Gastroesophageal sphincter (tissue), 4 donors: Measurements from ENCODE around the gene EFCAB3. TPM values are rescaled to one million over a fixed set of nuclear protein-coding genes. Genes with fewer than 3 reads are reported as not detected.
"Not testable (repeated sequence)": the region's sequence is repeated elsewhere in the genome, so short reads cannot be mapped to it uniquely, and the experiment has no call there.

Source experiments
- ATAC-seq: fragments of 150-250 bp; one replicate; pipeline ENCODE4 v1.9.1; 2016; ENCODE audit warnings: mild to moderate bottlenecking, moderate library complexity
- H3K27ac ChIP-seq, 4 donors: fragments of 200-600 bp; sonication (generic) in 3 of 4; 1 replicate in 3 of 4; 2 replicates in 1 of 4; pipeline ENCODE4 v1.5.1; 2016 to 2019
- H3K27me3 ChIP-seq: fragments of 200-600 bp; sonication (generic); one replicate; pipeline ENCODE4 v1.5.1; 2019
- H3K36me3 ChIP-seq, 2 donors: fragments of 200-600 bp; sonication (generic); one replicate each; pipeline ENCODE4 v1.5.1; 2019; ENCODE audit warnings: control low read depth in 1 of 2
- H3K4me1 ChIP-seq, 3 donors: fragments of 200-600 bp; sonication (generic); 1 replicate in 2 of 3; 2 replicates in 1 of 3; pipeline ENCODE4 v1.5.1; 2016 to 2019; ENCODE audit warnings: control low read depth in 2 of 3
- H3K4me3 ChIP-seq, 2 donors: fragments of 200-600 bp; sonication (generic); one replicate each; pipeline ENCODE4 v1.5.1; 2019; ENCODE audit warnings: mild to moderate bottlenecking in 1 of 2, moderate library complexity in 1 of 2
- H3K9me3 ChIP-seq, 3 donors: fragments of 200-600 bp; sonication (generic); one replicate each; pipeline ENCODE4 v1.5.1; 2017 to 2019; ENCODE audit warnings: control low read depth in 2 of 3
- EP300 ChIP-seq: sonication (generic); formaldehyde crosslinking; IDR thresholded peaks from one replicate; pipeline ENCODE4 v1.6.1; 2017; ENCODE audit warnings: antibody characterized with exemption, mild to moderate bottlenecking
- POLR2A ChIP-seq, 2 donors: fragments of 450-650 bp; IDR thresholded peaks; one replicate each; pipeline ENCODE4 v1.6.1; 2017; ENCODE audit warnings: antibody characterized with exemption in 2 of 2, mild to moderate bottlenecking in 2 of 2, moderate library complexity in 1 of 2
- POLR2AphosphoS5 ChIP-seq: sonication (generic); formaldehyde crosslinking; IDR thresholded peaks from one replicate; pipeline ENCODE4 v1.6.1; 2017; ENCODE audit warnings: antibody characterized with exemption
- WGBS, 2 donors: methylation state at CpG; one replicate each; pipeline ENCODE4 v1.1.5; 2018; ENCODE audit warnings: low coverage in 1 of 2; 5-methylcytosine and 5-hydroxymethylcytosine counted together
- total RNA-seq, 4 donors: library from RNA; depleted of rRNA; stranded (reverse); fragments of >200 nt; gene quantifications; one replicate each; pipeline ENCODE4 v1.1.0, GENCODE V29; 2016
- TF ChIP-seq, protein P1 (sequence below), 4 experiments: fragments of 200-600 bp in 2 of 4; fragments of 450-650 bp in 2 of 4; sonication (generic) in 1 of 4; IDR thresholded peaks; one replicate each; pipeline ENCODE4 v1.5.1; 2017 to 2019; ENCODE audit warnings: antibody characterized with exemption in 4 of 4, mild to moderate bottlenecking in 2 of 4, moderate library complexity in 2 of 4

The EFCAB3 gene
- total RNA-seq, 4 donors from 2014 or later = not detected

DNA sequence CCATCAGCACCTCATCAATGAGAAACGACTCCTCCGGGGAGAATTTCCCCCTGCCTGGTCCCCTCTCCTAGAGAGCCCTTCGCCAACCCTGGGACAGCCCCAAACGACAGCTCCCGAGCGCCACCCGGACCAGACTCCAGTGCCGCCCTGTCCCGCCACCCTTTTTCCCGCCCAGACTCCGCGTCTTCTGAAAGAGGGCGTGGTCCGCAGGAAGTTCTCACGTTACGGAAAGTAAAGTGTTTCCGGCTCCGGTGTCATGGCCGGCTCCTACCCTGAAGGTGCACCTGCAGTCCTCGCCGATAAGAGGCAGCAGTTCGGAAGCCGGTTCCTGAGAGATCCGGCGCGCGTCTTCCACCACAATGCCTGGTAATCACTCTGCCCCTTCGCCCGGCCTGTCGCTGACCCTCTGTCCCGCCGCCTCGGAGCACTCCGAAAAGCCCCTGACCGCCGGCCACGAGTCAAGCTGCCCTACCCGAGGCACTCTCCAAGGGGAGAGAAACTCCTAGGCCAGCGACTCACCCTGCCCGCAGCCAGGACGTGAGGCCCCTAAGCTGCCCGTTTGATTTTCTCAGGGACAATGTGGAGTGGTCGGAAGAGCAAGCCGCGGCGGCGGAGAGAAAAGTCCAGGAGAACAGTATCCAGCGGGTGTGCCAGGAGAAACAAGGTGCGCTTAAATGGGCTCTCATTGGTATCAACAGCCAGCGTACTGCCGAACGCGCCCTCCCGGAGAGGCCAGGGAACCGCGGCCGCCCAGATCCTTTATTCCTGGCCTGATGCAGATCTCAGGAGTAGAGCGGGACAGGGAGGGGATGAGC is 43.5 kb downstream of the EFCAB3 start, which contains the start of gene METTL2A:
Gene METTL2A, plus strand, starts transcription at position 251 of the 815 bp plus-strand sequence. Its CDS starts 6 bp downstream, at position 257.
- ATAC-seq = peak; percentile 92
- H3K9me3 ChIP-seq, H3K27me3 ChIP-seq: not testable (repeated sequence)
- Histone ChIP-seq H3K27ac (peak within 1 kb of the TSS in 3 of 4 donors; percentile 78 to 80 (median 80)), H3K4me1 (peaks cover 0 to 16% (median 7%) of the 10 kb centered on the region in 3 donors), H3K36me3 (peaks cover 0 to 22% of the 10 kb centered on the region in 2 donors), H3K4me3 (peak within 1 kb of the TSS; percentile 45 to 71)
- TF ChIP-seq POLR2AphosphoS5 = peak; percentile 43
- TF ChIP-seq, protein P1, sequence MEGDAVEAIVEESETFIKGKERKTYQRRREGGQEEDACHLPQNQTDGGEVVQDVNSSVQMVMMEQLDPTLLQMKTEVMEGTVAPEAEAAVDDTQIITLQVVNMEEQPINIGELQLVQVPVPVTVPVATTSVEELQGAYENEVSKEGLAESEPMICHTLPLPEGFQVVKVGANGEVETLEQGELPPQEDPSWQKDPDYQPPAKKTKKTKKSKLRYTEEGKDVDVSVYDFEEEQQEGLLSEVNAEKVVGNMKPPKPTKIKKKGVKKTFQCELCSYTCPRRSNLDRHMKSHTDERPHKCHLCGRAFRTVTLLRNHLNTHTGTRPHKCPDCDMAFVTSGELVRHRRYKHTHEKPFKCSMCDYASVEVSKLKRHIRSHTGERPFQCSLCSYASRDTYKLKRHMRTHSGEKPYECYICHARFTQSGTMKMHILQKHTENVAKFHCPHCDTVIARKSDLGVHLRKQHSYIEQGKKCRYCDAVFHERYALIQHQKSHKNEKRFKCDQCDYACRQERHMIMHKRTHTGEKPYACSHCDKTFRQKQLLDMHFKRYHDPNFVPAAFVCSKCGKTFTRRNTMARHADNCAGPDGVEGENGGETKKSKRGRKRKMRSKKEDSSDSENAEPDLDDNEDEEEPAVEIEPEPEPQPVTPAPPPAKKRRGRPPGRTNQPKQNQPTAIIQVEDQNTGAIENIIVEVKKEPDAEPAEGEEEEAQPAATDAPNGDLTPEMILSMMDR (IDR thresholded peaks at IDR 0.05) = peak in 3 of 4 experiments; percentile 21 to 42 (median 40)
- TF ChIP-seq POLR2A (IDR thresholded peaks at IDR 0.05) = peak; percentile 39 to 47
- 0 to 1% methylated on average over 13 to 25 of the region's 58 CpGs for WGBS, 2 donors

DNA sequence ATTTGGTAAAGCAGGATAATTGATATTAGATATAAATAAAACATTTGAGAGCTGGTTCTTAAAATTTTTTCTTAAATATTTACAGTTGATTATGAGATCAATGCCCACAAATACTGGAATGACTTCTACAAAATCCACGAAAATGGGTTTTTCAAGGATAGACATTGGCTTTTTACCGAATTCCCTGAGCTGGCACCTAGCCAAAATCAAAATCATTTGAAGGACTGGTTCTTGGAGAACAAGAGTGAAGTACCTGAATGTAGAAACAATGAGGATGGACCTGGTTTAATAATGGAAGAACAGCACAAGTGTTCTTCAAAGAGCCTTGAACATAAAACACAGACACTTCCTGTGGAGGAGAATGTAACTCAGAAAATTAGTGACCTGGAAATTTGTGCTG is 45.9 kb downstream of the EFCAB3 start:
- ATAC-seq, H3K4me3 ChIP-seq, H3K27ac ChIP-seq, H3K9me3 ChIP-seq, H3K27me3 ChIP-seq: not testable (repeated sequence)
- WGBS, 2 donors = 100% methylated on average over 1 of the region's 2 CpGs; no CpG with 5 or more reads in 1 of the 2 donors
- H3K4me1 ChIP-seq = peaks cover 0 to 16% (median 7%) of the 10 kb centered on the region in 3 donors
- peaks cover 0 to 46% of the 10 kb centered on the region in 2 donors for H3K36me3 ChIP-seq

- ATAC-seq, H3K4me3 ChIP-seq, H3K27me3 ChIP-seq, H3K27ac ChIP-seq, H3K4me1 ChIP-seq, H3K9me3 ChIP-seq: not testable (repeated sequence)
- WGBS, 2 donors = 86 to 90% methylated on average over 4 of the region's 4 CpGs
- H3K36me3 ChIP-seq = peaks cover 0 to 64% of the 10 kb centered on the region in 2 donors
Observed at GRCh38 chr17:62435251-62435650, 54.9 kb downstream of the EFCAB3 start.

GRCh38 chr17:62441181-62441580 is 60.8 kb downstream of the EFCAB3 start:
- not testable (repeated sequence) for ATAC-seq, H3K9me3 ChIP-seq, H3K27me3 ChIP-seq, H3K27ac ChIP-seq, H3K4me3 ChIP-seq, H3K4me1 ChIP-seq
- peaks cover 0 to 74% of the 10 kb centered on the region in 2 donors for H3K36me3 ChIP-seq
- 97 to 100% methylated on average over 2 to 6 of the region's 6 CpGs for WGBS, 2 donors

DNA sequence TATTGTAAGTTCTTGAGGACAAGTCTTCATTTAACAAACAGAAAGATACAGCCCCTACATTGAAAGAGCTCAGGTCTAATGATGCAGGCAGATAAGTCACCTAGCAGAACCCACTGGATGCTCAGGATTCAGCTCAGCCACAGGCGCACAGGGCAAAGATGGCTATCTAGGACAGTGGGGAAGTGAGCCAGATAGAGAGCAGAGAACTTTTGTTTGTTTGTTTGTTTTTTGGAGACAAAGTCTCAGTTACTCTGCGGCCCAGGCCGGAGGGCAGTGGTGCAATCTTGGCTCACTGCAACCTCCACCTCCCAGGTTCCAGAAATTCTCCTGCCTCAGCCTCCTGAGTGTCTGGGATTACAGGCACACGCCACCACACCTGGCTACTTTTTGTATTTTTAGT is 63.7 kb downstream of the EFCAB3 start:
- ATAC-seq = no peak
- Histone ChIP-seq H3K4me3 (no peak overlapping the region), H3K27me3 (no peaks in the 10 kb centered on the region), H3K36me3 (peaks cover 0 to 90% of the 10 kb centered on the region in 2 donors), H3K27ac (no peak overlapping the region), H3K9me3 (no peaks in the 10 kb centered on the region), H3K4me1 (no peaks in the 10 kb centered on the region)
- WGBS, 2 donors = 76 to 100% methylated on average over 2 of the region's 4 CpGs
- TF ChIP-seq EP300 = no peak

DNA sequence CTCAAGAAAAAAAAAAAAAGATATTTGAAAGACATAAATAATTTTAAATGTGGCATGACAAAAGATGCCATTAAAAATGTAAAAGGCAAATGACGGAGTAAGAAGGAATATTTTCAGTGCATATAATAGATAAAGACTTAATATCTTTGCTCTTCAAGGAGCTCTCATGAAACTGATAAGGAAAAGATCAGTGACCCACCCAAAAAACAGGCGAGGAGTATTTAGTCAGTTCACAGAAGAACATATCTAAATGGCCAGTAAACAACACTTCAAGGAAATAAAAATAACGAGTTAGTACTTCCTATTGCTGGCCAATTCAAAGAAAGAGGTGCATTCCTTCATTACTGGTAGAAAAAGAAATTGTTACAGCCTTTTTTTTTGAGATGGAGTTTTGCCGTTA is 65.4 kb downstream of the EFCAB3 start:
- not testable (repeated sequence) for H3K9me3 ChIP-seq, H3K27me3 ChIP-seq, H3K4me3 ChIP-seq, H3K4me1 ChIP-seq, H3K27ac ChIP-seq, ATAC-seq
- 81 to 83% methylated on average over 4 of the region's 4 CpGs for WGBS, 2 donors
- H3K36me3 ChIP-seq = peaks cover 0 to 94% of the 10 kb centered on the region in 2 donors

DNA sequence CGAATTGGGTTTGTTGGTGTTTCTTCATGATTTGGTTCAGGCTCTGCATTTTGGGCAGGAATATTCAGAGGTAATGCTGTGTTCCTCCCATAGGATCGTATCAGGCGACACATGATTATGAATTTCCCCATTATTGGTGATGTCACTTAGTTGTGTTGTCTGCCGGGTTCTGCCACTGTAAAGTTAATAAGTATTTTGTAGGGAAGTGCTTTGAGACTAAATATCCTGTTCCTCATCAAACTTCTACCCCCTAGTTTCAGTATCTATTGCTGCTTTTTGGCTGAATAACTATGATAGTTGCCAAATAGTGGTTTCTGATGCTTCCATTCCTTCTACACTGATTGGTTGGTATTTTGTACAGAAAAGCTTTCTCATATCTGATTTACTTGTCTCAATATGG is 71.8 kb downstream of the EFCAB3 start:
- not testable (repeated sequence) for H3K27me3 ChIP-seq, H3K27ac ChIP-seq, H3K9me3 ChIP-seq, H3K4me1 ChIP-seq, H3K4me3 ChIP-seq, ATAC-seq
- H3K36me3 ChIP-seq = peaks cover 0 to 39% of the 10 kb centered on the region in 2 donors
- 86 to 100% methylated on average over 1 of the region's 4 CpGs for WGBS, 2 donors

DNA sequence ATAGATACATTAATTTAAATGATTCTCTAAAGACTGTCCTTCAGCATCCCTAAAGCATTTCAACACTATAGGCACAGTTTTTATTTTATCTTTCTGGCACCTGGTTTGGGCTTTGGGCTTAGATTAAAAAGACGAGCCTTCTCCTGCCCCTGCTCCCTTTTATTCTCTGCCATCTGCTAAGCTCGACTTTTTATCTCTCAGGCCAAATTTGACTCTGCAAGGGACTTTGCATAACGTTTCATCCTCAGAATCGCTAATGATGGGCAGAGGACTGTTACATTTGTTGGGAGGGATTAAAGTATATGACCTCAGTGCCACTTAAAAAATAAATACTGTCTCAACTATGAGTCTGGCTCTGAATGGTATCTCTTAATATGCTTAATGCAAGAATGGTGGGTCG is 72.7 kb downstream of the EFCAB3 start:
- not testable (repeated sequence) for H3K4me1 ChIP-seq, H3K9me3 ChIP-seq, H3K27me3 ChIP-seq, H3K4me3 ChIP-seq, ATAC-seq, H3K27ac ChIP-seq
- peaks cover 0 to 31% of the 10 kb centered on the region in 2 donors for H3K36me3 ChIP-seq
- 52 to 77% methylated on average over 3 to 4 of the region's 5 CpGs for WGBS, 2 donors

DNA sequence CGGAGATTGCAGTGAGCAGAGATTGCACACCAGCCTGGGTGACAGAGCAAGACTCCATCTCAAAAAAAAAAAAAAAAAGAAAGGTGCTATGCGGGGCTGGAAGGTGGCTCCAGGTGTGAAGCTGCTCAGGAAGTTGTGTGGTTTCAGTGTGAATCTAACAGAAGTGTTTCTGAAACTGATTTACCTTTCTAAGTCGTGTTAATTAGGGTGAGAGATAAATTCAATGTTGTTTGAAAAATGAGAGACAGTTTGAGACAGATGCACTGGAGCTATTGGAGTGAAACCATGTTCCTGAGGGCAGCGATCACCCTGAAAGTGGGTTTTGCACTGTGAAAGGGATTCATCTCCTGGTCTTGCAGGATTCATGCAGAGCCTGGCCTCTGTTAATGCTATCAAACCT is 73.3 kb downstream of the EFCAB3 start:
- not testable (repeated sequence) for H3K9me3 ChIP-seq, H3K4me1 ChIP-seq, H3K4me3 ChIP-seq, H3K27me3 ChIP-seq, ATAC-seq, H3K27ac ChIP-seq
- H3K36me3 ChIP-seq = peaks cover 0 to 24% of the 10 kb centered on the region in 2 donors
- 52 to 76% methylated on average over 2 to 4 of the region's 4 CpGs for WGBS, 2 donors

DNA sequence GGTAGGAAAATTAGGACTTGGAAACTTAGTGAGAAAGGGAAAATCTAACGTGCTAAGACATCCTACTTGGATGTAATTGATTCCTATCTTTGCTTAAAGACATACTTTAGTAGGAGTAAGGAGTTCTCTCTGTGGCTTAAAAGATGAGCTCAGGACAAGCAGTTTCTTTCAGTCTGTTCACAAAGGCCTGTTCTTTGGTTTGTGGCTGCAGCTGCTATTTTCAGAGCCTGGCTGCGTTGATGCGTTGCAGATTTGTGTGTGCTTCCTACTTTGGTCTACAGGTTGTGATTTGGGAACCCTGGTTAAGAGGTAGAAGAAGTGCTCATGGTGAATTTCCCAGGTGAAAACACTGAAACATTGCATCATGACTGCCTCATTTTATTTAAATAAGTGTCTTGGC is 73.8 kb downstream of the EFCAB3 start:
- not testable (repeated sequence) for H3K27me3 ChIP-seq, H3K9me3 ChIP-seq, H3K27ac ChIP-seq, H3K4me1 ChIP-seq, H3K4me3 ChIP-seq, ATAC-seq
- 62 to 88% methylated on average over 1 to 3 of the region's 3 CpGs for WGBS, 2 donors
- H3K36me3 ChIP-seq = peaks cover 0 to 20% of the 10 kb centered on the region in 2 donors
